HCT116 (cell line): ENCODE results near the gene LGALS3. TPM values are rescaled to one million over a fixed set of nuclear protein-coding genes. Genes with fewer than 3 reads are reported as not detected.

ENCODE experiments used
- ATAC-seq: fragments of 200-7000 bp; cut with Tn5 transposase; 2 replicates; pipeline ENCODE4 v1.9.1; 2020; ENCODE audit warnings: mild to moderate bottlenecking, moderate library complexity
- BruUV-seq: library from RNA; stranded (reverse); fragments of 400-500 nt; replicated peaks from 2 replicates; lab custom pipeline; 2021; lab: Mats Ljungman, UMichigan
- CTCF ChIA-PET: fragments of 300-600 bp; sonication (Branson Sonifier 250); formaldehyde crosslinking; loops from one replicate; lab custom pipeline; 2021; ENCODE audit warnings: antibody characterized with exemption; lab: Charles Lee
- POLR2A ChIA-PET: fragments of 300-600, 350-600 bp; sonication (Branson Sonifier 250); formaldehyde crosslinking; loops from one replicate; lab custom pipeline; 2021; ENCODE audit warnings: antibody characterized with exemption; lab: Charles Lee
- RAD21 ChIA-PET, 2 experiments: fragments of 300-600 bp; sonication (Branson Sonifier 250); formaldehyde crosslinking; loops; one replicate each; lab custom pipeline; 2023; ENCODE audit warnings: low total read pairs in 2 of 2; ENCODE audit not compliant: uncharacterized antibody in 2 of 2, unreplicated experiment in 2 of 2, low non-redundant PET in 1 of 2; lab: Charles Lee
- DNase-seq: peaks from one replicate; pipeline ENCODE4 v3.0.0-alpha.2; 2010; ENCODE audit warnings: low read depth, low spot score
- H2AFZ ChIP-seq: fragments of 200-600 bp; shearing (Covaris generic), sonication (generic); 2 replicates; pipeline ENCODE4 v1.6.1; 2017; ENCODE audit warnings: low read depth, mixed run types, mixed read lengths, antibody characterized with exemption, low read length; ENCODE audit not compliant: poor library complexity, severe bottlenecking
- H3K27ac ChIP-seq: 2 replicates; pipeline ENCODE4 v1.5.1; 2012; ENCODE audit warnings: low read depth, low read length
- H3K27me3 ChIP-seq: fragments of 200-600 bp; sonication (generic); 2 replicates; pipeline ENCODE4 v1.6.1; 2016; ENCODE audit warnings: mixed run types, low read length, mixed read lengths; ENCODE audit not compliant: insufficient read depth
- H3K36me3 ChIP-seq, 2 experiments: fragments of 200-500 bp in 1 of 2; fragments of 200-600 bp in 1 of 2; sonication (Bioruptor generic) in 1 of 2; sonication (generic) in 1 of 2; 2 replicates each; pipeline versions ENCODE4 v1.5.1 to v1.6.1; 2014 to 2016; ENCODE audit warnings: low read length in 2 of 2, inconsistent platforms in 1 of 2, mixed read lengths in 1 of 2, mixed run types in 1 of 2; ENCODE audit not compliant: insufficient read depth in 2 of 2, control insufficient read depth in 1 of 2
- H3K4me1 ChIP-seq, 2 experiments: fragments of 200-600 bp in 1 of 2; sonication (generic) in 1 of 2; 2 replicates each; pipeline versions ENCODE4 v1.5.1 to v1.6.1; 2012 to 2017; ENCODE audit warnings: low read length in 2 of 2, inconsistent platforms in 1 of 2, mild to moderate bottlenecking in 1 of 2, mixed read lengths in 1 of 2, mixed run types in 1 of 2, moderate library complexity in 1 of 2; ENCODE audit not compliant: insufficient read depth in 2 of 2, control insufficient read depth in 1 of 2
- H3K4me2 ChIP-seq: fragments of 200-600 bp; sonication (generic); 2 replicates; pipeline ENCODE4 v1.6.1; 2017; ENCODE audit warnings: mixed run types, low read length, mixed read lengths
- H3K4me3 ChIP-seq, 2 experiments: fragments of 200-600 bp in 1 of 2; sonication (generic) in 1 of 2; replicated peaks in 1 of 2; 2 replicates each; pipeline ENCODE4 v1.5.1; 2011 to 2016; ENCODE audit warnings: low read length in 2 of 2, control low read depth in 1 of 2, low read depth in 1 of 2, mild to moderate bottlenecking in 1 of 2, mixed read lengths in 1 of 2, mixed run types in 1 of 2
- H3K79me2 ChIP-seq: fragments of 200-600 bp; sonication (generic); 2 replicates; pipeline ENCODE4 v1.6.1; 2017; ENCODE audit warnings: mild to moderate bottlenecking, mixed run types, low read length, moderate library complexity, mixed read lengths; ENCODE audit not compliant: insufficient read depth
- H3K9ac ChIP-seq: fragments of 200-600 bp; sonication (generic); 2 replicates; pipeline ENCODE4 v1.6.1; 2016; ENCODE audit warnings: low read length, mixed read lengths
- H3K9me2 ChIP-seq: fragments of 200-600 bp; sonication (generic), shearing (Covaris generic); 2 replicates; pipeline ENCODE4 v1.6.1; 2017; ENCODE audit warnings: mixed run types, mild to moderate bottlenecking, moderate library complexity; ENCODE audit not compliant: insufficient read depth
- H3K9me3 ChIP-seq, 2 experiments: fragments of 200-500 bp in 1 of 2; fragments of 200-600 bp in 1 of 2; sonication (Bioruptor generic) in 1 of 2; sonication (generic) in 1 of 2; 2 replicates each; pipeline ENCODE4 v1.6.1; 2014 to 2017; ENCODE audit warnings: low read length in 2 of 2, mixed read lengths in 2 of 2, inconsistent platforms in 1 of 2, low read depth in 1 of 2, mild to moderate bottlenecking in 1 of 2, mixed run types in 1 of 2, moderate library complexity in 1 of 2; ENCODE audit not compliant: control insufficient read depth in 1 of 2, insufficient read depth in 1 of 2
- H4K20me1 ChIP-seq: fragments of 200-600 bp; sonication (generic), shearing (Covaris generic); 2 replicates; pipeline ENCODE4 v1.6.1; 2017; ENCODE audit warnings: mixed run types, mild to moderate bottlenecking, moderate library complexity; ENCODE audit not compliant: insufficient read depth
- CBX3 ChIP-seq: IDR thresholded peaks from 2 replicates; pipeline ENCODE4 v1.6.1; 2012; ENCODE audit warnings: low read depth
- EZH2phosphoT487 ChIP-seq: fragments of 200-600 bp; IDR thresholded peaks from 2 replicates; pipeline ENCODE4 v1.6.1; 2018; ENCODE audit warnings: antibody characterized with exemption, borderline replicate concordance
- SP1 ChIP-seq: IDR thresholded peaks from 2 replicates; pipeline ENCODE4 v1.6.1; 2012; ENCODE audit warnings: low read depth
- TCF7L2 ChIP-seq: IDR thresholded peaks from 2 replicates; pipeline ENCODE4 v1.7.0; 2011; ENCODE audit warnings: borderline replicate concordance, inconsistent platforms; ENCODE audit not compliant: insufficient read depth, insufficient read length; ENCODE audit errors: extremely low read depth
- intact Hi-C: fragments of 100-400 bp; cut with micrococcal nuclease; formaldehyde crosslinking; loops from 2 replicates; pipeline ENCODE4 v1.10.0; 2022
- total RNA-seq: library from RNA; stranded (reverse); gene quantifications from one replicate; pipeline ENCODE4 v1.2.1, GENCODE V29; 2021; ENCODE audit not compliant: unreplicated experiment
- TF ChIP-seq, protein P1 (sequence below), 3 experiments: fragments of 200-600 bp in 1 of 3; sonication (generic) in 1 of 3; IDR thresholded peaks in 2 of 3; conservative IDR thresholded peaks in 1 of 3; 2 replicates each; pipeline ENCODE4 v1.5.1; 2012 to 2017; ENCODE audit warnings: low read depth in 2 of 3, low read length in 2 of 3, antibody characterized with exemption in 1 of 3, borderline replicate concordance in 1 of 3, control low read depth in 1 of 3, mild to moderate bottlenecking in 1 of 3, mixed read lengths in 1 of 3, mixed run types in 1 of 3, moderate library complexity in 1 of 3; ENCODE audit not compliant: insufficient read depth in 1 of 3

Gene LGALS3
- total RNA-seq, 1 experiment from 2014 or later, result 86.1 TPM

DNA sequence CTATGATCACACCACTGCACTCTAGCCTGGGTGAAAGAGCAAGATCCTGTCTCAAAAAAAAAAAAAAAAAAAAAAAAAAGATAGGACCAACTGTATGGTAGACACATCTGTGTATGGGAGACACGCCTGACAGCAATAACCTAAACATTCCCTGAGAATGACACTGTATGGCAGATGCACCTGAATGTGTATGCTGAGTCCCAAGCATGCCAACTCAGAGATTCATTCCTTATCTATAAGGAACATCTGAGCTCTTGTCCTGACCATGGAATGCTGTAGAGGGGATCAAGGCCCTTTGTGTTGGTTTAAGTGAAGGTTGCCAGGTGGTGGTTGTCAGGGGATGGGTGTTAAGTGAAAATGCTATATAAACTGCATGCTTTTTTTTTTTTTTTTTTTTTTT lies 19.2 kb upstream of the LGALS3 start (continued):
- no peak for TF ChIP-seq EZH2phosphoT487
- TF ChIP-seq CBX3, result no peak
- TF ChIP-seq TCF7L2, result no peak

DNA sequence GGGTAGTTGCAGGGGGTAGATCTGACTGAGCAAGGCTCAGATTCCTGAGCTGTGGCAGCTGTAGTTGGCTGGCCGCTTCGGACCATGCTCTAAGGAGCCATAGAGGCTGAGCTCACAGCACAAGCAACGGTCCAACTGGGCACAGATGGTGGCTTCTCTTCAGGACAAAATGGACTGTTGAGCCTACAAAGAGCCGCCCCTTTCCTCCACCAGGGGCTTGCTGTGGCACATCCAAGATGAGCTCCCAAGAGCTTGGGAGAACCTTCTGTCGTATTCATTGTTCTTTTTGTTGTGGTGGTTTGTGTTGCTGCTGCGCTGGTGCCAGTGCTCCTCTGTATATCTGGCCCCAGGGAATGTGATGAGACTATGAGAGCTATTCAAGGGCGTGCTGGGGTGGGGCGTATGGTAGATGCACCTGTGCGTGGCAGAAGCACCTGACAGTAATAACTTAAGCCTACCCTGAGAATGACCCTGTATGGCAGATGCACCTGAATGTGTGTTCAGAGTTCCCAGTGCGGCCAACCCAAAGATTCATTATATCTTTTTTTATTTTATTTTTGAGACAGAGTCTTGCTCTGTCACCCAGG lies 17.8 kb upstream of the LGALS3 start:
- Histone ChIP-seq H3K36me3 (no peaks in the 10 kb centered on the region), H3K27me3 (no peaks in the 10 kb centered on the region), H3K9ac (no peak overlapping the region), H2AFZ (no peak overlapping the region), H3K79me2 (no peaks in the 10 kb centered on the region), H3K4me2 (no peak overlapping the region), H3K9me2 (no peaks in the 10 kb centered on the region), H3K27ac (no peak overlapping the region), H3K4me1 (peaks cover 30 to 37% of the 10 kb centered on the region in 2 experiments), H3K9me3 (no peaks in the 10 kb centered on the region), H4K20me1 (no peaks in the 10 kb centered on the region), H3K4me3 (no peak overlapping the region)
- BruUV-seq, result no TSS peak
- no peak for ATAC-seq
- no peak for DNase-seq
- CTCF ChIA-PET, result no interaction called here
- intact Hi-C loops, result no loop called here
- TF ChIP-seq, protein P1, sequence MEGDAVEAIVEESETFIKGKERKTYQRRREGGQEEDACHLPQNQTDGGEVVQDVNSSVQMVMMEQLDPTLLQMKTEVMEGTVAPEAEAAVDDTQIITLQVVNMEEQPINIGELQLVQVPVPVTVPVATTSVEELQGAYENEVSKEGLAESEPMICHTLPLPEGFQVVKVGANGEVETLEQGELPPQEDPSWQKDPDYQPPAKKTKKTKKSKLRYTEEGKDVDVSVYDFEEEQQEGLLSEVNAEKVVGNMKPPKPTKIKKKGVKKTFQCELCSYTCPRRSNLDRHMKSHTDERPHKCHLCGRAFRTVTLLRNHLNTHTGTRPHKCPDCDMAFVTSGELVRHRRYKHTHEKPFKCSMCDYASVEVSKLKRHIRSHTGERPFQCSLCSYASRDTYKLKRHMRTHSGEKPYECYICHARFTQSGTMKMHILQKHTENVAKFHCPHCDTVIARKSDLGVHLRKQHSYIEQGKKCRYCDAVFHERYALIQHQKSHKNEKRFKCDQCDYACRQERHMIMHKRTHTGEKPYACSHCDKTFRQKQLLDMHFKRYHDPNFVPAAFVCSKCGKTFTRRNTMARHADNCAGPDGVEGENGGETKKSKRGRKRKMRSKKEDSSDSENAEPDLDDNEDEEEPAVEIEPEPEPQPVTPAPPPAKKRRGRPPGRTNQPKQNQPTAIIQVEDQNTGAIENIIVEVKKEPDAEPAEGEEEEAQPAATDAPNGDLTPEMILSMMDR (IDR thresholded peaks at IDR 0.05 in 2 of 3, conservative IDR thresholded peaks at IDR 0.05 in 1 of 3; ENCODE audit: borderline replicate concordance in 1 of 3, insufficient read depth in 1 of 3, low read depth in 2 of 3, low read length in 2 of 3), result peak in 1 of 3 experiments; percentile 18; a peak in 1 of 6 replicates
- no peak for TF ChIP-seq SP1
- POLR2A ChIA-PET, result no interaction called here
- RAD21 ChIA-PET, result no interaction called here
